Activated CD8-positive, alpha-beta memory T cell treated with anti-CD3 and anti-CD28 coated beads, Interleukin-2, amount 50 U/mL, for 1 hour (primary cell): ENCODE data around the gene ABCD1.
"Not testable (repeated sequence)": the region's sequence is repeated elsewhere in the genome, so short reads cannot be mapped to it uniquely, and the experiment has no call there.

Experiments
- DNase-seq: peaks from one replicate; pipeline ENCODE4 v3.0.0-alpha.2; 2020; ENCODE audit errors: extremely low read depth

The ABCD1 gene

DNA sequence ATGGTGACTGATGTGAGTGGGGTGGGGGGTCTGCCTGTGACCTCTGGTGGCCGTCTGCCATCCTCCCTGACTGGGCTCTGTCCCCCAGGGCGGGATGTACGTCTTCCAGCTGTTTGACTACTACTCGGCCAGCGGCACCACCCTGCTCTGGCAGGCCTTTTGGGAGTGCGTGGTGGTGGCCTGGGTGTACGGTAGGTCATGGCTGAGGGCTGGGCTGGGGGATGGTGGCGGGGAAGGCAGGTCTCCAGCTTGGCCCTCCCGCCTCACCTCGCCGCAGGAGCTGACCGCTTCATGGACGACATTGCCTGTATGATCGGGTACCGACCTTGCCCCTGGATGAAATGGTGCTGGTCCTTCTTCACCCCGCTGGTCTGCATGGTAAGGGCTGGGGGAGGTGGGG lies 30.4 kb upstream of the ABCD1 start:
- not testable (repeated sequence) for DNase-seq

DNA sequence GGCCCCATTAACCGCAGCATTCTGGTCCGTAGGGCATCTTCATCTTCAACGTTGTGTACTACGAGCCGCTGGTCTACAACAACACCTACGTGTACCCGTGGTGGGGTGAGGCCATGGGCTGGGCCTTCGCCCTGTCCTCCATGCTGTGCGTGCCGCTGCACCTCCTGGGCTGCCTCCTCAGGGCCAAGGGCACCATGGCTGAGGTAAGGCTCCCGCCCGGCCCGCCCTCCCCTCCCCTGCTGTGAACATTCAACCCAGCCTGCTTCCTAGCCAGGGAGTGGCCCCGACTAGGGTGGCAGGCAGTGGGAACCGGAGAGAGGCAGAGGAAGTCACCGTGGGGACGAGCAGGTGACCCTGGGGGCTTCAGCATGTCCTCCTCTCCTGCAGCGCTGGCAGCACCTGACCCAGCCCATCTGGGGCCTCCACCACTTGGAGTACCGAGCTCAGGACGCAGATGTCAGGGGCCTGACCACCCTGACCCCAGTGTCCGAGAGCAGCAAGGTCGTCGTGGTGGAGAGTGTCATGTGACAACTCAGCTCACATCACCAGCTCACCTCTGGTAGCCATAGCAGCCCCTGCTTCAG lies 29.9 kb upstream of the ABCD1 start:
- DNase-seq: no peak

DNA sequence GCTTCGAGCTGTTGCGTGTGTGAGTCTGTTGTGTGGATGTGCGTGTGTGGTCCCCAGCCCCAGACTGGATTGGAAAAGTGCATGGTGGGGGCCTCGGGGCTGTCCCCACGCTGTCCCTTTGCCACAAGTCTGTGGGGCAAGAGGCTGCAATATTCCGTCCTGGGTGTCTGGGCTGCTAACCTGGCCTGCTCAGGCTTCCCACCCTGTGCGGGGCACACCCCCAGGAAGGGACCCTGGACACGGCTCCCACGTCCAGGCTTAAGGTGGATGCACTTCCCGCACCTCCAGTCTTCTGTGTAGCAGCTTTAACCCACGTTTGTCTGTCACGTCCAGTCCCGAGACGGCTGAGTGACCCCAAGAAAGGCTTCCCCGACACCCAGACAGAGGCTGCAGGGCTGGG lies 28.6 kb upstream of the ABCD1 start:
- no peak for DNase-seq

DNA sequence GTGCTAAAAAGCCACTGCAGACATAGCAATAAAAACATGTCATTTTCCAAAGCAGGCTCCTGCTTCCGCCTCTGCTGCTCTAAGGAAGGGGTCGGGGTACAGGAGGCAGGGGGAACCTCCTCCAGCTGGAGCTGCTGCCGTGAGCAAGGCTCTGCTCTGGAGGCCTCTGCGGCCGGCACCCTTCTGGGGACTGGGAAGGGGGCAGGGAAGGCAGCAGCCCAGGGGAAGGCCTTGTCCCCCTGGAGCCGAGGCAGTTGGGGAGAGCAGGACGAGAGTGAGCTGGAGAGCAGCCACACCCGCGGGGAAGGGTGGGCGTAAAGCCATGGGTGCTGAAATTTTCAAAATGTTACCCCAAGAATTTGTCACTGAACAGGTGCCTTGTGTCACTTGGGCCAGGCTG lies 28.1 kb upstream of the ABCD1 start:
- not testable (repeated sequence) for DNase-seq

DNA sequence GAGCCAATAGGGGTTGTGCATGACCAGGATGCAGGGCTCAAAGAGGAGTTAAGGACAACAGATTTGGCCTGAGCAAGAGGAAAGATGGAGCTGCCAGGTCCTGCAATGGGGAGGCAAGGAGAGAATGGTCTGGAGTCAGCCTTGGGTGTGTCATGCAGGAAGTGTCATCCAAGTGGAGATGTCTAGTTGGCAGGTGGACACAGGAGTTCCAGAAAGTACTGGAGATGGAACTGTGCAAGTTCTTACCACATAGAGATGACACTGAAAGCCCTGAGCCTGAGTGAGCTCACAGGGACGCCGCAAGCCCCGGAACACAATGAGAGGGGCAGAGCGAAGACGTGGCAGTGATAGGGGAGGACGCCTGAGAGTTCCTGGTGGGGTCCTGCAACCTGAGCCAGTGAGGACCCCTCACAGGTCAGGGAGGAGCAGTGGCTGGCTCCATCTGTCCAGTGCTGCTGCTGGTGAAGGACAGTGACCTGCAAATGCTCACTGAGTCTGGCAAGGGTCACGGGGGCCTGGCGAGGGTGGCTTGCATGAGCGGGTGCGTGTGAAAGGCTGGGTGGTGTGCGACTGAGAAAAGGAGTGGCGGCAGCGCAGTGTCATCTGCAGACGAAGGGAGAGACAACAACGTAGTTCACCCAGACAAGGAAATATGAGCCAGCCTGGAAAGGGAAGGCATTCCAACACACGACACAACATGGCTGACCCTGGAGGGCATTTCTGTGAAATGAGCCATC lies 27.5 kb upstream of the ABCD1 start:
- not testable (repeated sequence) for DNase-seq

DNA sequence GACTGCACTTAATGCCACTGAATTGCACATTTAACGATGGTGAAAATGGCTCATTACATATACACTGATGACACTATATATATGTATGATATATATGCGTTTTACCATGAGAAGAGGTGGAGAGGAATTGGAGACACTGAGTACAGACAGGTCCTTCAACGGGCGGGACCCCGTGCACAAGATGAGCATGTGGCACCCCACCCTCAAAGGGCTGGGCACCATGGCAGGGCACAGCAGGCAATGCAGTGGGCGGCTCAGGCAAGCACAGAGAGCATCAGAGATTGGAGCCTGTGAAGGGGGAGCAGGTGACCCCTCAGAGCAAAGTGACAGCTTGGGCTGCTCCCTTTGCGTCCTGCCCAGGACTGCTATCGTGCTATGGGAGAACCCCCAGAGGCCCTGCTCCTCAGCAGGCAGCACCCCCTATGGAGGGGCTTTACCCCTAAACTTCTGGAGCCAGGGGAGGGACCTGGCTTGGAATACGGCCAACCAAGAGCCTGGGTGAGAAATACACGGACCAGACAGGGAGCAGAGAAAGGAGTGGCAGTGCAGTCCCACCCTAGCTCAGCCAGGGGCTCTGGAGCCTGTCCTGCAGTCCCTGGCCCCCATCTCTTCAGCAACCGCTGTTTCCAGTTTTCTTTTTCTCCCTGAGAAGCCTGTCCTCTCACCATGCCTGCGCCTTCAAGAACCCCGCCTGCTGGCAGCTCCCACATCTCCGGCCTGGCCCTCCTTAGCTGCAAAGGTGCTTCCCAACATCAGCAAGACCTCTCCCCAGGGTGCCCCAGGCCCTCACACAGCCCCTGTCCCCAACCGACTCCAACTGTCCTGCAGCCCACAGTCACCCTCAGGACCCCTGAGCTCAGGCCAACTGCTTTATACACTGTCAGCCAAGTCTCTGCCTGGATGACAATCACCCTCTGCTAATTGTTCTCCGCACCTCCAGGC lies 26.5 kb upstream of the ABCD1 start:
- no peak for DNase-seq

DNA sequence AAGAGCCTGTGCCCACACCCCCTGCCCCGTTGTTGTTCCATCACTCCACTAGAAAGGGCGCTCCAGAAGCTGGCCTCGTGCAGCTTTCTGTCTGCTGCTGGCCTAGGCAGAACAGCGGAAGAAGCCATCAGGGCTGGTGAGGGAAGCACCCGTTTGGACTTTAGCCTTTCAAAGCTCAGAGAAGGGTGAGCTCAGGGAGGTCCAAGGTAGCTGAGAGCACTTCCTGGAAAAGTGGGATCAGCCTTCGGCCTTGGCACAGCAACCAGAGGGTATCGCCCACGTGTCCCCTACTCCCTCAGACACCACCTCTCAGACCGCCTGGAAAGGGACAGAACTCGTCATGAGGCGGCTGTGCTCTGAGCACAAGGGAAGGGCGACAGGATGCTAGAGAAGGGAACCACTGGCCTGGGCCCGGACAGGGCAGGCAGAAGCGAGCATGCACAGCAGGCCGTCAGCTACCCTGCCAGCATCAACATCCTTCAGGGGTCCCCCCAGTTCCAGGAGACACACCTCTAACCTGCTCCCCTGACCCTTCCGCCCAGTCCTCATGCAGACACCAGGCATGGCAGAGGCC lies 25.4 kb upstream of the ABCD1 start:
- DNase-seq: not testable (repeated sequence)

DNA sequence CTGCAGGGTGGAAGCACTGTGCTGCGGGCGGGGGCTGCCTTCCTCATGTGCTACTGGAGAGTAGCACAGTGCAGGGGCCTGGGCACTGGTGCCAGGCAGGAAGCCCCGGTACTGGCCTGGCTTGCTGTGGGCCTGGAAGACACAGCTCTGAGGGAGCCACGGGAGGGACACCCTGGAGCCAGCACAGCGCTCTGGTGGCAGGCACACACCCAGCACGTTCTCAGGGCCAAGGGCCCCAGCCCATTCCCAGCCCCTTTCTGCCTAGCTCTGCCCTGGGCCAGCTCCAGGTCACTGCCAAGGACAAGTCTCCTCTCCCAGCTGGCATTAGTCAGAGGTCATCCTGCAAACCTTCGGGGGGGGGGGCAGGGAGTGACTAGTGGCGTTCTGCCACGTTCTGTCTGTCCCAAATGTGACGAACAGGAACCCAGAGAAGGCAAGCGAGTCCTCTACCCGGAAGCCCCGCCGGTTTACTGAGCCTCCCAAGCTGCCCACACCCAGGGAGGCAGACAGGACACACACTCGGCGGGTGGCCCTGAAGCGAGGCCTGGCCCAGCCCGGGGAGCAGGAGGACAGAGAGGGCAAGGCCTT lies 24.8 kb upstream of the ABCD1 start:
- not testable (repeated sequence) for DNase-seq

DNA sequence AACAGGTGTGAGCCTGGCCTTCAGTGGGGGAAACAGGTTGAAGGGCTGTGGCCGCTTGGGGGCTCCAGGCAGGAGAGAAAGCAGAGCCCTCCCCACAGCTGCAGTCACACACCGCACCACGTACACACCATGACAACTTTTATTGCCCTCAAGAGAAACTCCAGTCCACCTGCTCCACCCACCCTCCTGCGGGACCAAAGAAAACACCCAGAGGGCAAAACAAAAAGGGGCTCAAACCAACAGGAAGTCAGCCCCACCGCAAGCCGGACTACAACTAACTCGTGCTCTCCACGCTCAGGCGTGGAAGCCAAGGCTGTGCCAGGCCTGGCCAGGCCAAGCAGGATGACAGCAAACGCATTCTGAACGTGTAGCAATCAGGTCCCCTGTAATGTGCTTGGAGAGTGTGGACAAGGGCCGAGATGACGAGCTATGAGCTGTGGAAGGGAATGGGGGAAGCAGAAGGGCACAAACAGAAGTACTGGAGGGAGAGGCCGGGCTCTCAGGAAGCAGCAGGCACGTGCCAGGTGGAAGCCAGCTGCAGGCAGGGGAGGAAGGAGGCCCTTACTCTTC lies 24.2 kb upstream of the ABCD1 start:
- no peak for DNase-seq

DNA sequence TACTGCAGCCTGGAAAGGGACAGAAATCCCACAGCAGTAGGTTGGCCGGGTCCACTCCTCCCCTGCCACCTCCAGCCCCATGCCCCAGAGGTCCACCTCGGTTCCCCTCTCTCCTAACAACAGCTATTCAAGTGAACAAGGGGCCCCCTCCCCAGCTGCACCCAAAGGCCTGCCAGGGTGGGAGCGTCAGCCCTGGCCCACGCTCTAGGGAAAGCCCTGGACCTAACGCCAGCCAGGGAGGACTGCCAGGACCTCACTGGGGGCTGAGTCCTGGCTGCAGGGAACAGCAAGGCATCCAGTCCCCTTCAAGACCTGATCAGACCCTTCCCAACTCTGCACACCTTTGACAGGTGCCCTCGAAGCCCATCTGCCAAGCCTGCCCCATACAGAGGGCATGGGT lies 23.7 kb upstream of the ABCD1 start:
- DNase-seq: no peak

DNA sequence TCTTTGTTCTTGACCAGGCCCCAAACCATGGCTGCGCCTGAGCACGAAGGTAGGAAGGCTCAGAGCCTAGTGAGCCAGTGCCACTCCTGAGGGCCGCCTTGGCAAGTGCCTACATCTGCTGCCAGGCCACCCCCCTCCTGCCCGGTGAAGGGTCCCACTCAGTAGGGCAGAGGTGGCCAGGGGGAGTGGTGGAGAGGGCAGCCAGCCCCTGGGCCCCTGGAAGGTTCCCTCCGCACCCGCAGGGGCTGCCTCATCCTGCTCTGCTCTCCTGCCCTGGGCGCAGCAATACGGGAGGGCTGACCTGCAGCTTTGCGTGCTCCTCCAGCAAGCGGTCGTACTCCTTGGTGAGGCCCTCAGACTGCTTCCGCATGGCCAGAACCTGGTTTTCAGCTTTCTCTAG lies 22.9 kb upstream of the ABCD1 start:
- no peak for DNase-seq

DNA sequence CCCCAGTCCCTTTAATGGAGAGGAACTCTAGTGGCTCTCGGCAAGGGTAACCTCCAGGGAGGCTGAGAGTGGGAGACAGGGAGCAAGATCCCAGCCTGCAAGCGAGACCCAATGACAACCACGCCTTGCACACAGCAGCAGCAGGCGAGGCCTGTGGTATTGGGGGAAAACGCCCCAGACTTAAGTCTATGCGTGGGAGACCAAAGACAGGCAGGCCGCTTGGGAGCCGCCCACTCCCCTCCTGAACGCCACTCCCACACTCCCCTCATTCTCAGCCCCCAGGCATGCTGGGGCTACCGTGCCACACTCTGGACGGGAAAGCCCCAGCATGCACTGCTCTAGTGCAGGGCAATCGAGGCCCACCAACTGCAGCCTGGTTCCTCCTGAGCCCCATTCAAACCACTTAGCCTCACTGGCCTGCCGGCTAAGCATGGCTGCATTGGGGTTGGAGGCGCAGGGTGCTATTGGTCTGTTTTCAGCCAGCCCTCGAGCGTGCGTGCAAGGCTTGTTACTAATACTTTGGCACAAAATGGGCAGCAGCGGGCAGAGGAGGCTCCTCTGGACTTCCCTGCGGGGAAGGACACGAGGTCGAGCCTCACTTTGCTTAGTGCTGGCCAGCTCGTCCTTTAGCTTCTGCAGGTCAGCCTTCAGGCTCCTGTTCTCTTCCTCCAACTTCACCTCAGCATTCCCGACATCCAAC lies 22.2 kb upstream of the ABCD1 start:
- no peak for DNase-seq

DNA sequence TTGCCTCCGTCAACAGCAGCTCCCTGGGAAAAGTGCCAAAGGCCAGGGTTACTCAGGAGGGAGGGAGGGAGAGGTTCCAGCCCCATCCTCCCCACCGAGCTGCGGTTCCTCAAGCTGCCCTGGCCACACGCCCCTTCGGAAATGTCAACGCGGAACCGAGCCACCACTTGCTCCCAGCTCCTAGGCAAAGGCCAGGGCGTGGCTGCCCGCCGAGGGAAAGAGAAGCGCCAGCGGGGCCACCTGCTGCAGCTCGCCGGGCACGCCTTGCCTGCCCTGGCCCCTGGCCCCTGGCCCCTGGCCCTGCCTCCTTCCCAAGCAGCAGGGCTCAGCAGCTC lies 21.7 kb upstream of the ABCD1 start:
- no peak for DNase-seq

DNA sequence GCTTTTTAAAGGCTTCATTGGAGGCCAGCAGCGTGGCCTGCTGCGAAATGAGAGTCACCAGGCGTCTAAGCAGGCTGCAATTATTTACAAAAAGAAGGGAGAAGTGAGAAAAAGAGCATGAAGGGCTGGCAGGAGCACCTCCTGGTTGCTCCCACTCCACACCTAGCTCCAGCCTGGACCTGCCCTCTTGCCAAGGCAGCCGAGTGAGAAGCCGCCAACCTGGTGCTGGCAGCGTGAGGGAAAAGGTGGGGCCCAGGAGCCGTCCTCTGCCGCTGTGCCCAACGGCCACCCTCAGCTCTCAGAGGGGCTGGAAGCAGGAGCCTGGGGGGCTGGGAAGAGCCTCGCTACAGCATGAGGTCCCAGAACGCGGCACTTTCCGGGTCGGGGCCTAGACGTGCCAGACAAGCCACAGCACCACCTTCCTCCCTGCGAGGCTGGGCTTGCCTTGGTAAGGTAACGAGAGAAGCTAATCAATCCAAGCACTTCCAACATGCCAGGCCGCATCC lies 20.6 kb upstream of the ABCD1 start:
- no peak for DNase-seq

DNA sequence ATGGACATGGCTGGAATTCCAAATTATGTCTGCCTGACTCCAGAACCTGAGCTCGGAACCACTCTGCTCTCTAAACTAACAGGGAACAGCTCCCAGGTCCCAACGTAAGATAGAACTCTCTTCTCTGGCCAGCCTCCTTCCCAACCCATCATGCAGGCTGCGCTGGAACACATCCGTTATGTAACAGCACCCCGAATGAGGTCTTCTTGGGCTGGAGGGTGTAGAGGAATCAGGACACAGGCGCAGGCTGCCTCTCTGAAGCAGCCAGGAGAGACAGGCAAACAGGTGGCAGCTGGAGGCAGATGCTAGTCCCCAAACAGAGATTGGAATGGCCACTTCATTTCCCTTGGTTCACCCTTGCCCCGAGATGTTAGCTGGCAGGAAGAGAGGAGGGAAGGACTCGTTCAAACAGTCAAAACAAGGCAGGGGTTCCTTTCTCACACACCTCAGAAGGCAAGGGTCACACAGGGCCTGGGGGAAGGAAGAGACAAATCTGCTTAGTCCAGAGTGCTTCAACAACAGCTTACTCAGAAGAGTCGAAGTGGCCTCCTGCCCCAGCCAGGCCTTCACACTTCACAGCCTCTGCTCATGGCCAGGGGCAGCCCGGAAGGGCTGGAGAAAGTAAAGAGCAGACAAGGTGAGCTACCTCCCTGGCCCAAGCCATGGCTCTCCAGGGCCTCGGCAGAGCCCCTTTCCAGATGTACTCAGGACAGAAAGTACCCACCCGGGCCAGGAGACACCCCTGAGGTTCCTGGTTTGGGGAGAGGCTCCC lies 19.8 kb upstream of the ABCD1 start:
- DNase-seq: not testable (repeated sequence)

DNA sequence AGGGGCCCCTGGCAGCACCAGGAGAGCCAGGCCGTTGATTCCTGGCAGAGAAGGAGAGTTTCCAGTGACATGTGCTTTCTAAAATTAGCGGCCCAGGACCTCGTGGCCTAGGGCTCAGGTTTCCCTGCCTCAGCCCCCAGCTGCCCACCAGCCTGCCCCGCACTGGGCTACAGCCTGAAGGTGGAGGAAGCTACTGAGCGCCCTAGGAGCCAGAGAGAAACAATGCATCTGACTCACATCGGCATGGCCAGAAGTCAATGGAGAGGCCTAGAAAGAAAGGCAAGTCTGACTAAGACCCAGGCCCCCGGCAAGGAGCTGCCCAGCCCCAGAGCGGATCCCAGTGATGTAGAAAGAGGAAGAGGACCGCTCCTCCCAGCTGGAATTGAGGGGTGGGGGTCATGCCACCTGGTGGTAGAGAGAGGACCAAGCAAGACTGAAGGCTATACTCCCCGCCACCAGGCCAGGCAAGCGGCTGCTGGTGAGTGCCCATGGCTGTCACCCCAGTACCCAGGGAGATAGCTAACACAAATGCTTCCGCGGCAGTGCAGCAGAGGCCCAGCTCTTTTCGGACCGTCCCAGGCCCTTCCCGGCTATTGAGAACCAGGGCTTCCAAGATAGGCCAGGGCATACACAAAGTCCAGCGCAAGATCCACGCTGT lies 19.1 kb upstream of the ABCD1 start:
- DNase-seq: not testable (repeated sequence)

DNA sequence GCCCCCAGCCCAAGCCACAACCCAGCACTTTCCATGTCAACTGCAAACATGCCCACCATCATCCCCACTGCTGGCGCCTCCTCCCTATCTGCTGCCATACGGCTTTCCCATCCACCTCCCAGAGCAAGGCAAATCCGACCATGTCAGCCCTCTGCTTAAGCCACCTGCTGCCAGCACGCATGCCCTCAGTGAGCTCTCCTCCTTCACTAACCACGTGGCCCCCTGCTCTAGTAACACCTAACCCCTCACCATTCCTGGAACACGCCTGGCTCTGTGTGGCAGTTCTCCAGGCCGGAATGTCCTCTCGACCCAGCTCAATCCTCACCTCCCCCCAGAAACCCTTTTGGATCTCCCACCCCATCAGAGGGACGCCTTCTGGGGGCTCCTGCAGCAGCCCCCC lies 17.9 kb upstream of the ABCD1 start:
- no peak for DNase-seq

DNA sequence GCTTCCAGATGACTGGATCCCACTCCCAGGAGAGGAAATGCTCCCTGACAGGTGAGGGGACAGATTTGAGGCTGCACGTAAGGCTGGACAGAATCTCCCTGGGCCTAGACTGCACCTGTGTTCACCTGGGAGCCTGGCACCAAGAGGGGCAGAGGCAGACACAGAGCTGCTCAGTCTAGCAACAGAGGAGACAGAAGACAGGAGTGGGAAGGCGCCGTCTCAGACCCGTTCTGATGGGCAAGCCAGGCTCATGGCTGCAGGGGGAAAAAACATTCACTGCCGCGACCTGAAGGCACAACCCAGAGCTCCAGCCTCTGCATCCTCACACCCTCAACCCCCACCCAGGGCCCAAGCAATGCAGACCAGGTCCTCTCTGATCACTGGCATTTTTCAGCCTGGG lies 17.2 kb upstream of the ABCD1 start:
- DNase-seq: no peak

DNA sequence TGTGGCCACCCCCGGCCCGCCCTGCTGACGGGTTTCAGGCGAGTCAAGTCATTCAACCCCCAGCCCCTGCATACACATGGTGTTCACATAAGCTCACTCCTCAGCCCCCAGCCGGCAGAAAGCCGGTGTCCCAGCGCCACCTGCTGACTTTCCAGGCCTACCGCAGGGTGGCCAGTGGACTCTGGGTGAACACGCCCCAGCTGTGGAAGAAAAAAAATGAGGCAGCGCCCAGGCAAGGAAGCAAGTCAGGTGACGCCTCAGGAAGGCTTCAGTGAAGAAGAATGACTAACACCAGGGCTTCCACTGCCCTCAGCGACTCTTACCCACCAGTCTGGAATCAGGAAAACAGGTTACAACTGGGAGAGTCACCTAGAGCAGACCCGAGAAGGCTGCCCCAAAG lies 16.2 kb upstream of the ABCD1 start:
- no peak for DNase-seq
